Hippocampal formation (tissue), 2 donors: ENCODE data around the gene ITGA7.

Experiments
- DNase-seq, 2 donors: peaks; one replicate each; lab custom pipeline; 2025; lab: John Stamatoyannopoulos, UW

ITGA7 gene

DNA sequence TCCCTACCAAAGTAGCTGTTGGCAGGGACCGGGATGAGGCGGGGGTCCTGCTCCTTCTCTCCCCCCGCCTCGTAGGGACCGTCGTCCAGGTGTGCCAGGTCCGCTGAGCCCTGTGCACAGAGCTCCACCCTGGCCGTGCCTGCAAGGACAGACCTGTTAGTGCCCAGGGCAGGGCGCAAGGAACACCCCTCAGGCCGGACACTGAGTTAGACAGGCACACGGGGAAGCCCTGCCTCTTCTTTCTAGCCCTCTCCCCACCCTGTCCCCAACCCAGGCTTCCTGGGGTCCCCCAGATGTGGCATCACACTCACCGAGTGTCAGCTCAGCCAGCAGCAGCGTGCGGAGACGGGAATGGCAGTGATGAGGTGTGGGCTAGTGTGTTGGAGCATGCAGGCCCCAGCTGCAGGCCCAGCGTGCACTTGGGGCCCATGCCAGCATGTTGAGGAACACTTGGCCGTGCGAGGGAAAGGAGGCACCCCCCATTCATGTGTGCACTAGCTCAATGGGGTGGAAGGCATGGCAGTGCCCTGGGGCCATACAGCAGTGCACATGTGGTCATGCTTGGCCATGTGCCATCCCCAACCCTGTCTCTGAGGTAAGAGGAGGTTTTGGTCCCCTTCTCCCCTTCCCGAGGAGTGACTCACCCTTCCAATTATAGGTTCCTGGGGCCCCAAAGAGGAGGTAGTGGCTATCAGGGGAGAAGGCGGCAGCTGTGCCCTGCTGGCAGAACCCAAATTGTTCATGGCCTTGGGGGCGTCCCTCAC lies 7.3 kb downstream of the ITGA7 start:
- no peak for DNase-seq

DNA sequence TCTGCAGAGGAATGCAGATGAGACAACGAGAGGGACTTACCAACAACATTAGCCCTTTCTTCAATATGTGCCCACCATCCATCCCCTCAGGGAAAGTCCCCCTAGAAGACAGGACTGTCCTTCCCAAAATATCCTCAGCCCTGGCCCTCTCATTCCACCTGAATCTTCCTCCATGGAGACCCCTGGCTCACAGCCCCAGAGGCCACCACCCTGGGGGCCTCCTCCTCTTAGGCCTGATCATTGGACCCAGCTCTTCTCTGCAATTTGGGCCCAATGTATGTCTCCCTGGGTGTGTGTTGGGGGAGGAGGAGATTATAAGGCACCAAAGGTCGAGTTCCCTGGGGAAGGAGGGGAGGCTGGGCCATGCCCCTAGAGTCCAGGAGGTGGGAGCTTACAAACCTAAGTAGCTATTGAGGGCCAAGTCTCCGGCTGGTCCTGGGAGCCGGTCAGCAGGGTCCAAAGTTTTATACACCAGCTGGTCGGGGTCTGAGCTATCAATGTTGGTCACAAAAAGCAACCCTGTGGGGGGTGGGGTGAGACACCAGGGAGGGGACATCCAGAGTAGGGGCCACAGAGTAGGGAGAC lies 8.1 kb downstream of the ITGA7 start:
- DNase-seq, result no peak

DNA sequence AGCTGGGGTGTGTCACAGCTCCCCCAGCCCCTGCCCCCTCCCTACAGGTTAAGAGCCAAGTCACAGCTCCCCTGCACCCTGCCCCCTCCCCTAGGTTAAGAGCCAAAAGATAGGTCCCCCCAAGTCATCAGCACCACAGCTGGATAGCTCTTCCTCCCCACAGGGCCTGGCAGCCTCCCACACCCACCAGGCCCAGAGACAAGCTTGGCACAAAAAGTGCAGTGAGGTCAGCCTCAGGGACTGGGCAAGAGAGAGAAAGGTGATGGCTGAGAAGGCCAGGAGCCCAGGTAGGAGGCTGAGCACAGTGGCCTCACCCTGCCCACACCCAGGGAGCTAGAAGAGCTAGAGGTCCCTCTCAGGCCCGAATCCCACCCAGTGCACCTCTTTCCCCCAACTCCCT lies 8.7 kb downstream of the ITGA7 start:
- DNase-seq, result no peak

DNA sequence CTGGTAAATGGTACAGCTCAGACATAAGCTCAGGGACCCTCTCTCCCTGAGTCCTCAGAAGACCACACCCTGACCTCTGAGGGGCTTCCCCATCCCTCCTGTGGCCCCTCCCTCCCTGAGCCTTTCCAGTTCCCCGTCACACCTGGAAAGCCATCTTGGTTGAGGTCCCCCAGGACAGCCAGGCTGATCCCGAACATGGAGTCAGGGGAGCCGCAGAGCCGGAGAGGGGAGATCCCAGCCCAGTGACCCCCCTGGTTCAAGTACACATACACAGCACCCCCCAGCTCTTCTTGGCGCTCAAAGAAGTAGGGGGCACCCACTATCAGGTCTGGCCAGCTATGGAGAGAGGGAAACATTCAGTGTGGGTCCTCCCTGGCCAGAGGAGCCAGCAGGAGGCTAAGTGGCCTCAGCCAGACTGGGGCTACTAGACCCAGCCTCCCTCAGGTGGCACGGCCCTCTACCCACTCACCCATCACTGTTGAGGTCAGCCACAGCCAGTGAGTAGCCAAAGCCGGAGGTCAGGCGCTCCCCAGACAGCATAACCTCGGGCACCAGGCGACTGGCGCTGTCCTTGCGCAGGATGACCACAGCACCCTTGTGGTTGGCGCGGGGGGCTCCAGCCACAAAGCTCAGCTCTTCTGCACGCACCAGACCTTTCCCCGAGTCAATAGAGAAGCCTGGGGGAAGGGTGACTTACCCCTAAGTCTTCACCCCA lies 9.3 kb downstream of the ITGA7 start:
- DNase-seq, result no peak

DNA sequence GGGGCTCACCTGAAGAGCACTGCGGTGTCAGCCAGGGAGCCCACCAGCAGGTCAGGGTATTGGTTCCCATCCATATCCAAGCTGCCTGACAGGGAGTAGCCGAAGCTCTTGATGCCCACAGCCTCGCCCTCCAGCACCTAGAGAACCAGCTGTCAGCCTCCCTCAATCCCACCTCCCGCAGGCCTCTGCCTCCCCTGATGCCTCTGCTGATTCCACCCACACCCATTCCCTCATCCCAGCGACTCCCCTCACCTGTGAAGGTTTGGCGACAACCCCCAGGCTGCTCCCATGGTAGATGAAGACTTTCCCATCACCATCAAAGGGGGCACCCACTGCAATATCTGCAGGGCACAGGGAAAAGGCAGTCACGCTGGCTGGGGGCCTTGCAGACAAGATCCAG lies 10.0 kb downstream of the ITGA7 start:
- no peak for DNase-seq

DNA sequence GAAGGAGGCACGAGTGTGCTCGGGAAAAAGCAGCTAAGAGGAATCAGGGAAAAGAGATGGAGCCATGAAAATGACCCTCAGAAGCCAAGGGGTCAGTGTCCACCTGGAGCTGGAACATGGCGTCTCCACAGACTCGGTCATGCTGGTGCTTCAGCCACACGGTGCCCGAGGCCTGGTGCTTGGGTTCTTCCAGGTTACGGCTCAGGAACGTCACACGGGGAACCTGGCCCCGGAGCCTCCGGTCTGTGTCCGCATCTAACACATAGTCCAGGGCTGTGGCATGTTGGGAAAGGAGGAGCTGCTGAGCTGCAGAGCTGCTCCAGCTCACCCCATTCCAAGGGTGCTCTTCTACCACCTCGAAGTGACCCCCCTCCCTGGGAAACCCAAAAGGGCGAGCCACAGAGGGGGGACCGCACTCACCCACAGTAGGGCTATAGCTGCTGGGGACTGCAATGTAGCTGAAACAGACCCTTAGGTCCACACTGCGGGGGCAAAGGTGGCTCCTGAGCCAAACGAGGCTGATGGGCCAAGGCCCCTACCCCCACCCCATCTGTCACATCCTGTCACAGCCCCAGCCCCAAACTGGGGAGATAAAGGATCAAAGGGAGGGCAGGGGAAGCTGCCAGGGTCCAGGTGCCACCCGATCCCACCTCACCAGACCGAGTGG lies 10.8 kb downstream of the ITGA7 start:
- DNase-seq, result no peak

DNA sequence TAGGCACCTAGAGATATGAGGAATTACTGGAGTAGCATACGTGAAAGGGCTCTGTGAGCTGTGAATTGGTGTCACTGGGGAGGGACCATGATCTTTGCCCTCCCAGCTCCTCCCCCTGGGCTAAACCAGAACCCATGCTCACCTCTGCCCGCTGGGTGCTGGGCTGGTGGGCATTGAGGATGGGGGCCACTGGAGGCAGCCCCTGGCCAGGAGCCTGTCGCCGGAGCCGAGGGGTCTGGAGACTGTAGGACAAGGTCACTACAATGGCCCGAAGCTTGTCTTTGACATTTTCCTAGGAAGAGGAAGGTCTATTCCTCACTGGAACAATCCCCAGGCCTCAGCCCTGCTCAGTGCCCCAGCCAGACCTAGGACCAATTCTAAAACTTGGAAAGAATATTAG lies 11.6 kb downstream of the ITGA7 start:
- no peak for DNase-seq

DNA sequence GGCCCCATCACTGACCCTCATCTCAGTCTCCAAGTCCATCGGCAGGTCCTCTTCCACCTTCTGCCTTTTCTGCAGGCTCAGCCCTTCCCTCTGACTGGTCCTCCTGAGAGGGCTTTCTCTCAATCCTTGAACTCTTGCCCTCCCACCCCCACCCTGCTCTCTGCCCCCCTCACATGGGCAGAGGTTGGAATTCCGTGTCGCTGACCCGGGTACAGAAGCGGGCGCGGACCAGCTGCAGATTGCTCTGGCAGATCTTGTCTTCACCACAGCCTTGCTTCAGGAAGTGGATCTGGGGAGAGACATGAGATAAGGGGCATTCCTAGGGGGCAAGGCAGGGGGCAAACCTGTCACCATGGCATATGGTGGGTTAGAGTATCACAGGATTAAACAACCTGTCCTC lies 12.4 kb downstream of the ITGA7 start:
- no peak for DNase-seq

DNA sequence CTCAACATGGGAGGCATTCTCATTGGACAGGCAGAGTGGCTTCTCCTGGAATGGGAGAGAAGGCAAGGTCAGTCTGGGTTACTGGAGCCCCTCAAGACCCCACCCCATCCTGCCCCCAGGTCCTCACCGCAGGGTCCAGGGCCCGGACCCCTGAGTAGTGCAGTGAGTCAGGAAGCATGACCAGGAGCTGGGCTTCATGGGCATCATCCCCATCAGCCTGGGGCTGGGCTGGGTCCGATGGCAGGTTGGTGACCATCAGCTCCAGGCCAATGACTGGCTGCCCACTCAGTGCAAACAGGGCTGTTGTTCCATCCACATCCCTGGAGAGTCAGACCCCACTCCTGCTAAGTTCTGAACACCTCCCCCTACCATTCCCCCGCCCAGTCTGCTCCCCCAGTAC lies 13.1 kb downstream of the ITGA7 start:
- no peak for DNase-seq

DNA sequence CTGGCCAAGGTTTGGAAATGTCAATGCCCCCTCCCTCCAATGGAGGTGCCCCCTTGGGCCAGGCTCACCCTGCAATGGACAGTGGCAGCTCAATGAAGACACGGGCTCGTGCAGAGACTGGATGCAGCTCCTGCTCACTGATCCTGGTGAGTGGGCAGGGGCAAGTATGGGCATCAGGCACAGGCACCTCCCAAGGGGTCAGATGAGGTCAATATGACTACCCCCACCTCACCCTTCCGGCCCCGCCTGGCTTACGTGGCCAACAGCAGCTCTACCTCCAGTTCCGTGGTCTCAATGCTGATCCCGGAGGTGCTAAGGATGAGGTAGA lies 13.6 kb downstream of the ITGA7 start:
- no peak for DNase-seq

DNA sequence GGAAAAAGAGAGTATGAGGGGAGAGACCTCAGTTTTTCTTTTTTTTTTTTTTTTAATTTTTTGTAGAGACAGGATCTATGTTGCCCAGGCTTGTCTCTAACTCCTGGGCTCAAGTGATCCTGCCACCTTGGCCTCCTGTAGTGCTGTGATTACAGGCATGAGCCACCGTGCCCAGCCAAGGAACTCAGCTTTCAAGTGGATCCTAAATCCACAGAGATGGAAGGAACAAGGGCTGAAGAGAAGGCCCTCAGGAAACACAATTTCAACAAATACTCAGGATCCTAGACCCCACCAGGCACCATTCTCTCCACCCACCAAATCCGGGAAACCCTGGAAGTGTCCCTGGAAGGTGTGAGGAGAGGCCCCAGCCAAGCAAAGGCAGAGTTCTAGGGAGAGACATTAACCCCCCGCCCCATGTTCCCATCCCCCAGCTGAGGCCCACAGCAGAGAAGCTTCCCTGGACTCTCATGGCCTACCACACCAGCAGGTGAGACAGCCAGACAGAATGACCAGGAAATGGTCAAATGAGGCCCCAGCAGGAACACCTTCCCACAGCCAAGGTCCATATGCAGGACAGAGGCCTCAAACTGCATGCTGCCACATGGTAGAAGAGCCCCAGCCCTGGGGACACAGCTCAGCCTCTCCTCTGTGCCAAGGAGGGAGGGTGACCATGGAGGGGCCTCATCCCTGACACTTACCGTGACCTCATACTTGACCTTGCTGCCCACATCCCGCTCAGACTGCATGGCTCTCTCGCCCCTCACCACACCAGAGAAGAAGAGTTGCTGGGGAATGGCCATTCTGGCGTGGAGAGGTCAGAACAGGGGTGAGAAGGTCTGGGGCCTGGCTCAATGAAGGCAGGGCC lies 14.1 kb downstream of the ITGA7 start:
- DNase-seq, result no peak

DNA sequence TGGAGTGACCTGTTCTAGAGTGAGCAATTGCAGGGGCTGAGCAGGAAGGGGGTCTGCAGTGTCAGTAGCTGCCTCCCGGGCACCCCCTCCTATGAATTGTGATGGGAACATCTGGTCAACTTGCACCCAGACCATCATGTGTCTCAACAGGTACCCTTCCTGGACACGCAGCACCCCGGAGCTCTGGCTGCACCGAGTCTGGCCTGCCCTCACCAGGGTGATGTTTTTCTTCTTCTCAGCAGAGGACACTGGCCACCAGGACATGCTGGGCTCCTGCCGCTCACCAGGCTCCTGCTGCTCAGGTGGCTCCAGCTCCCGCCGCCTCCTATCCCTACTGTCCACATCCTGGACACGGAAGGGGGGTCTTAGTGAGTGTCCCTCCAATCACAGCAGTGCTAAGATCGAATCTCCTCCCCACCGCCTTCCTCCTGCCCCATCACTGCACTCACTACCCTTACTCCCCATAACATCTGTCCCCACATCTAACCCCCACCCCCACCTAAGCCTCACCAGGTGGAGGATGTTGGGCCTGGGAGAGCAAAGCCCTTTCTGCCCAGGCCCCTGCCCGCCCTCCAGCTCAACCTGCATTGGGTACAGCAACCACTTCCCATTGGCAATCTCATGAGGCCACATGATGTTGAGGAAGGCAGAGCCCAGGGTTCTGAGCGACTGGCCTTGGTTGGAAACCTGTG lies 14.9 kb downstream of the ITGA7 start:
- no peak for DNase-seq

DNA sequence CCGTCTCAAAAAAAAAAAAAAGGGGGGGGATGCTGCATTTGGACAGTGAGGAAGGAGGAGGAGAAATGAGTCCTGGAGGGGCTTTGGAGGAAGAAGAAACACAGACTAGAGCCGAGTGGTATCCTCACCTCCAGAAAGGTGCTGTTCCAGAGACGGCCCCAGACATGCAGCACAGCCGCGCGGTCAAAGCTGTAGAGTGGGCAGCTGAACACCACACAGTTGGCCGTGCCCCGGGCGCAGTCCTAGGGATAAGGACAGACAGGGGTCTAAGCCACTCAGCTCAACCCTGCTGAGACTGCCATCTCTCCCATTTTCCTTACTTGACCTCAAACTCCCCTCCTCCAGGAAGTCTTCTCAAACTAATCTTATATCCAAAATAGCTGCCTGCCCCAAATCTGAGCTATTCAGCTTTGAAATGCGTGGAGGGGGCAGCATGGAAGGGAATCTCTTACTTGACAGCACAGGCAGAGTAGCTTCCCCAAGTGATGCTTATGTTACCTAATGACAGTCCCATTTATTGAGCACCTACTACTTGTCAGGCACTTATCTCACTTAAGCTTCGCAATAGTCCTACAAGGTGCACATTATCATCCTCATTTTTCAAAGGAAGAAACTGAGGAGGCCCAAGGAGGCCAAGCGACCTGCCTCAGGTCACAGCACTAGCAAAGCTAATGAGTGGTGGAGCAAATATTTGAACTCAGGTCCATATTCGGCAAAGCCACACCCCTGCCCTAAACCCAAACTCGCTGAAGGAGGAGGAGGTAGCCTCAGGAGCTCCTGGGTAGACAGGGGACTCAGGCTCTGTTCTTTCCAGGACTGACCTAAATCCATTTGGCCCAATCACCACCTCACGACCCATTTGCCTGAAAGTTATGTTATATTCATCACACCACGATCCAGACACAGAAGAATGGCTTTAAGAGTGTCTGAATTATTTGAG lies 18.7 kb downstream of the ITGA7 start:
- DNase-seq, result no peak

DNA sequence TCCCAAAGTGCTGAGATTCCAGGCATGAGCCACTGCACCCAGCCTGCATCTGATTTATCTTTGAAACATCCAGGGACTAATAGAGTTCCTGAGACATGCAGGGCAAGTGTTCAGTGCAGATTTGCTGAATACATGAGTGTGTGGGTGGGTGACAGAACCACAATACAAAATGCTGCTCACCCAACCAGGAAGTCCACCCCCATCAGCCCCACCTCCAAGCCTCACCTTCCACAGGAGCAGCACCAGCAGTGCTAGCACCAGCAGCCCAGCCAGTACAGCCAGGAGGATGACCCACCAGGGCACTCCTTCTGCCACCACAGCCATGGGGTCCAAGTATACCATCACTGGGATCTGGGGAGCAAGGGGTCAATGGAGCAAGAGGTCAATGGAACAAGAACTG lies 20.0 kb downstream of the ITGA7 start:
- no peak for DNase-seq

DNA sequence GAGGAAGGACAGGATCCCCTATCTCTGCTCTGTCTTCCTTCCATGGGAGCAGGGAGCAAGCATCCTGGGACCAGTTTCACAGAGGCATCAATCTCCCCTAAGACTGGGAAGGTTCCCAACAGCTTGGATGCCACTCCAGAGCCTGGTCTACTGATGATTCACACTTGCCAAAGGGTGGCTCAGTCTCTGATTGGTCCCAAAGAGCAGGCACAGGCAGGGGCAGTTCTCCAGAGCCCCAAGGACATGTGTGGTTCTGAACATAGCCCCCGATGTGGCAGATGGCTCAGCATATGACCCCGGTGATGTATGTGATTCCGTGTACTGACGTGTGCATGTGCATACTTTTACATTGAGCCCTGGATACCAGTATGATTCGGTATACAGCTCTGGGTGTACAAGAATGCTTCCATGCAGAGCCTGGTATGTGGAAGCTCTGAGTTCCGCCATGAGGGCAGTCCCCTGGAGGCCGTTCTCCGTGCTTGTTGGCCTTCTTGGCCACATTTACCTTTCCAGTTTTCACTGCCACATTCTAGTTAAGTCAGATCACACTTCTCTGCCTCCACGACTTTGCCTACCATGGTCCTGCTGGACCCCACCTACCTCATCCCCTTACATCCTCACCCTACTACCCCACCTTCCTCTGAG lies 21.2 kb downstream of the ITGA7 start:
- no peak for DNase-seq

DNA sequence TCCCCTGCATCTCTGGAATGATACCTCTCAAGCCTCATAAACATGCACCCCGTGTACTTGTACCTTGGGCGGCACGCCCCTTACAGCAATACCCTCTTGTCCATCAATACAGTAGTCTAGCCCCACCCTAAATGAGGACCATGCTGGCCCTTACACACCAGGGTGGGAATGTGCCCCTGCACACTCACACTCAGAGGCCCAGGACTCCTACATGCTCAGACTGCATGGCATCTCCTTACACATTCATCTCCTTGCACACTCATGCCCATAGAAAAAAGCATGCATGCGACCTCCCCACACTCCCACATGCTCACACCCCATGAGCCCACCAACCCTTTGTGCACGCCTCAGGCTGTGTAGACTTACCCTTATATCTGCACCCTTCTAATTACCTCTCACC lies 22.0 kb downstream of the ITGA7 start:
- no peak for DNase-seq

DNA sequence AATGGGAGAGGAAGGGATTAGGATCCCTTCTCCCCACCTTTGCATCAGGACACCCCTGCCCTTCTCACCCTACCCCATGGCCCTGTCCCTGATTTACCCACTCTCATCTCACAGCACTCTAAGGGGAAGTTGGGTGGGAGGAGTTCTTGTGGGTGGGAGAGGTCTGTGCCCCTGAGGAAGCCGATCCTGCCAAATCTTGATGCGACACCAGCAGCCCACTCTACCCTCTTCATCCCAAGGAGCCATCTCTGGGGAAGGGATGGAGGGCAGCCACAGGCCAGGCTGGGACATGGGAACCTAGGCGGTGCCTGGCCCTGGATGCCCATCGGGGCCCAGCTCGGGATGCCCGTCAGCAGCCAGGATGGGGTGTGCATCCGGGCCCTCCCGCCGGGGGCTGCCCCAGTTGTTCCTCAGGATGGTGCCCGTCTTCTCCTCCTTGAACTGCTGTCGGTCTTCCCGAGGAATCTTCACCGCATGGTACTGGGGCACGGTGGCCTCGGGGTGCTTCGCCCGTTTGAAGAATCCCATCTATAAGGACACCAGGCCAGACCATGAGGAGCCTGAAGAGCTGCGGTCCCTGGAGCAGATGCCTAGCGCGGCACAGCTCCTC lies 22.8 kb downstream of the ITGA7 start:
- DNase-seq, result no peak

DNA sequence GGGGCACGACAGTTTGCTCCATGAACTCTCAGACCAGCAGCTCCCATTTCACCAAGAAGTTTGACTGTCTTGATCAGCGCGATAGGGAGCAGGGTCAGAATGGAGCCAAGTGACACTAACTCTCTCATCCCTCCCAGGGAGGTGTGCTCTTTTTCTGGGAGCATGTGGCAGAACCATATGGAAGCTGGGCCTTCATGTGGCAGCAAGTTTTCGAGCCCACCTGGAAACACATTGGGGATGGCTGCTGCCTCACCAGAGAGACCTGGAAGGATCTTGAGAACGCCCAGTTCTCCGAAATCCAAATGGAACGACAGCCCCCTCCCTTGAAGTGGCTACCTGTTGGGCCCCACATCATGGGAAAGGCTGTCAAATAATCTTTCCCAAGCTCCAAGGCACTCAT lies 24.0 kb downstream of the ITGA7 start:
- DNase-seq, result no peak

DNA sequence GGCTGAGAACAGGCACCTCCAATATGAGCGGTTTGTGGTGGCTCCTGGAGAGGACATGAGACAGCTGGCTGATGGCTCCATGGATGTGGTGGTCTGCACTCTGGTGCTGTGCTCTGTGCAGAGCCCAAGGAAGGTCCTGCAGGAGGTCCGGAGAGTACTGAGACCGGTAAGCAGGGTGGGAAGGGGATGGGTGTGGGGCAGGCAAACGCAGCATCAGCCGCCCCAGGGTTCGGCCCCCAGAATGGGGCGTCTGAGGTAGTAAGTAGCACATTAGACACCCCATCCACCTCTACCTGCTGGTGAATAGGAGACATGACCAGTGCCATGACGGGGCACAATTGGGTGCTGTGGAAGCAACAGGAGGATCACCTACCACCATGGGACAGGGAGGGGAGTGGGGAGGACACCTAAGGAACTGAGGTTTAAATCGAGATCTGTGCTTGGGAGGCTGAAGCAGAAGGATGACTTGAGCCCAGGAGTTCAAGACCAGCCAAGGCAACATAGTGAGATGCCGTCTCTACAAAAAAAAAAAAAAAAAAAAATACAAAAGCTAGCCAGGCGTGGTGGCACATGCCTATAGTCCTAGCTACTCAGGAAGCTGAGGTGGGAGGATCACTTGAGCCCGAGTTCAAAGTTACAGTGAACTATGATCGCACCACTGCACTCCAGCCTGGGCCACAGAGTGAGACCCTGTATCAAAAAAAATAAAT lies 25.5 kb downstream of the ITGA7 start:
- no peak for DNase-seq
